ENCODE measurements around the gene ABI2.

DNA sequence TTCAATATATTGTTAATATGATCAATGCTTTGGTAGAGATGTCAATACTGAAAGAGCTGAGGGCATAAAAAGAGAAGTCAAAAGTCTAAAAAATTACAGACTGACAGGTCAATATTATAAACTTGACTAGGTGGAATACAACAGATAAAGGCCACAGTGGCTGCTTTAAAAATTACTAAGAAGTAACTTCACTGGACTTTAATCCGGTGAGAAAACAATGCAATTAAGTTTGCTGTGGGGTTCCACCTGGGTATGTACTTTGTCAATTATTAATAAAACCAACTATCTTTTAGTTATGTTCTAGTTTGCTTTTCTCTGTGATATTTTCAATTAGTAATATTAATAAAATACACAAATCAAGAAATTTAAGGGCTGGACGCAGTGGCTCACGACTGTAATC is 162.2 kb downstream of the ABI2 start:
- TF ChIP-seq, protein P1, sequence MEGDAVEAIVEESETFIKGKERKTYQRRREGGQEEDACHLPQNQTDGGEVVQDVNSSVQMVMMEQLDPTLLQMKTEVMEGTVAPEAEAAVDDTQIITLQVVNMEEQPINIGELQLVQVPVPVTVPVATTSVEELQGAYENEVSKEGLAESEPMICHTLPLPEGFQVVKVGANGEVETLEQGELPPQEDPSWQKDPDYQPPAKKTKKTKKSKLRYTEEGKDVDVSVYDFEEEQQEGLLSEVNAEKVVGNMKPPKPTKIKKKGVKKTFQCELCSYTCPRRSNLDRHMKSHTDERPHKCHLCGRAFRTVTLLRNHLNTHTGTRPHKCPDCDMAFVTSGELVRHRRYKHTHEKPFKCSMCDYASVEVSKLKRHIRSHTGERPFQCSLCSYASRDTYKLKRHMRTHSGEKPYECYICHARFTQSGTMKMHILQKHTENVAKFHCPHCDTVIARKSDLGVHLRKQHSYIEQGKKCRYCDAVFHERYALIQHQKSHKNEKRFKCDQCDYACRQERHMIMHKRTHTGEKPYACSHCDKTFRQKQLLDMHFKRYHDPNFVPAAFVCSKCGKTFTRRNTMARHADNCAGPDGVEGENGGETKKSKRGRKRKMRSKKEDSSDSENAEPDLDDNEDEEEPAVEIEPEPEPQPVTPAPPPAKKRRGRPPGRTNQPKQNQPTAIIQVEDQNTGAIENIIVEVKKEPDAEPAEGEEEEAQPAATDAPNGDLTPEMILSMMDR (IDR thresholded peaks at IDR 0.05) = no peak
- TF ChIP-seq POLR2A (IDR thresholded peaks at IDR 0.05) = no peak
